ENCODE measurements around the gene DPYD.

DPYD gene

DNA sequence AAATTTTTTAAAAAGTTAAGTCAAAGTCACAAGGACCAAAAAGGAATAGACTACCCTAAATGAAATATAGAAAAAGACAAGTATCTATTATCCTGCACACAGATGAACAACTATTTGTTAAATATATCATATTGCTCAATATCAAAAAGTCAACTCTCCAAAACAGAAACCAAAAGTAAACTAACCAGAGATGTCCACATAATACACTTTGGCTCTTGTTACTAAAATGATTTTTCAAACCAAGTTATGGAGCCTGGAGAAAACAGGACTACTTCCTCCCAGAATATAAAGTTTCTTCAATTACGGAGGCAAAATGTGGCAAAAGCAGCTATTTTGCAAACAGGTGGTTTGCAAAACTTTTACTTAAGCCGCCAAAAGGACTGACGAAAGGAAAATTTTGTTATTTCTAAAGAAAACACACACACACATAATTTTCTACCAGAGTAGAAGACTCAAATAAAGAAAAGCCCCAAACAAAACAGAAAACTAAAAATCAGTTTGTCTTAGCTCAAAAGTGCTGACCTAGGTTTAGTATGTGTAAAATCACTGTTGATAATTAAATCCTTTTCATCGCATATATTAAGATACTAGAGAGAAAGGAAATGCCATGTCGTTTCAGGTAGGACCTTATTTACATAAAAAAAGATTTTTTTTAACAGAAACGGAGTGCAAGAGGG lies 1.1 kb downstream of the DPYD start:
- H3K4me3 ChIP-seq (ENCODE audit: low read length) = peak overlapping the region; percentile 71
- no peak for TF ChIP-seq ZNF274 (IDR thresholded peaks at IDR 0.05; ENCODE audit: low read depth, low read length)

DNA sequence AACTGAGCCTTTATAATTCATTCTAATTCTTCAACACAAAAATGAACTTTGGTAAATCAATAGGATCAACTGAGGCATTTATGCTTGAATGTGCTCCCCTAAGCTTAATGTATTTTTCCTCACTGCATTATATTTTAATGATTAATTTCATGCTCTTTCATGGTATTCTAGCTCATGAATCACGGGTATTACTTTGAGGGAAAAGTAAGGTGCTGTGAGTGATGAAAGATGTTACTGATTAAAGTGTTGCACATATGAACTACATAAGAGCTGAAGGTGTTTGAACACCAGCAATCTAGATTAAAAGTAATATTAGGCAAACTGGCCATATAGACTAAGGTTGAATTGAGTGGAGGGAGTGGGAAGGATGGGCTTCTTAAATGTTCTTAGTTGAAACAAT lies 1.9 kb downstream of the DPYD start:
- no peak for TF ChIP-seq ZNF274 (IDR thresholded peaks at IDR 0.05; ENCODE audit: low read depth, low read length)
- H3K4me3 ChIP-seq (ENCODE audit: low read length) = peak overlapping the region; percentile 71; the same call in 1 of the 2 replicates

DNA sequence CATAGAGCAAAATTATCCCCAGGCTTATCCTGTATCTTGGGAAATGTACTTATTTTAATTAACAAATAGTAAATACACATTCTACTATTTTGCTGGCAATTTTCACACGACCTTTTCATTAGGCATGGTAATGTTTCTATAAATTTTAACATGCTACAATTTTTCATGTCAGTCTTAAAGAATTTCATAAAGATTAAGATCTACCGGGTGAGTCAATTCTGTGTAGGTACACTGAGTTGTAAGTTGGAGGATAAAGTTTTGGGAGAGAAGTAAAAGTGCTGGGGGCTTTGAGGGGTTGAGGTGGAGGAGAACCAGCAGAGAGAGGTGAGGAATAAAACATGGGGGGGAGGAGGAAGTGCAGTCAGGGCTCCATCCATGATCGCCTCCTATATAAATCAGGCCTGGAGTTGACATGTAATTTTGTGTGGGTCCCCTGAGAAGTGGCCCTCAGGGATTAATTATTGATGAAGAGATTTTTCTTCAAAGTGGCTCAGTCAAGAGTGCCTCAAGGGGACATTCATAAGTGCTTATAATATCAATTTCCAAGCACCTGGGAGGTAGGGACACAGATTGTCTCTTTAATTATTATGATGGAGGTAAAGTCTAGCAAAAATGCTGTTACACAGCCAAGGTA lies 7.2 kb downstream of the DPYD start:
- TF ChIP-seq ZNF274 (IDR thresholded peaks at IDR 0.05; ENCODE audit: low read depth, low read length) = no peak
- no peak overlapping the region for H3K4me3 ChIP-seq (ENCODE audit: low read length)

DNA sequence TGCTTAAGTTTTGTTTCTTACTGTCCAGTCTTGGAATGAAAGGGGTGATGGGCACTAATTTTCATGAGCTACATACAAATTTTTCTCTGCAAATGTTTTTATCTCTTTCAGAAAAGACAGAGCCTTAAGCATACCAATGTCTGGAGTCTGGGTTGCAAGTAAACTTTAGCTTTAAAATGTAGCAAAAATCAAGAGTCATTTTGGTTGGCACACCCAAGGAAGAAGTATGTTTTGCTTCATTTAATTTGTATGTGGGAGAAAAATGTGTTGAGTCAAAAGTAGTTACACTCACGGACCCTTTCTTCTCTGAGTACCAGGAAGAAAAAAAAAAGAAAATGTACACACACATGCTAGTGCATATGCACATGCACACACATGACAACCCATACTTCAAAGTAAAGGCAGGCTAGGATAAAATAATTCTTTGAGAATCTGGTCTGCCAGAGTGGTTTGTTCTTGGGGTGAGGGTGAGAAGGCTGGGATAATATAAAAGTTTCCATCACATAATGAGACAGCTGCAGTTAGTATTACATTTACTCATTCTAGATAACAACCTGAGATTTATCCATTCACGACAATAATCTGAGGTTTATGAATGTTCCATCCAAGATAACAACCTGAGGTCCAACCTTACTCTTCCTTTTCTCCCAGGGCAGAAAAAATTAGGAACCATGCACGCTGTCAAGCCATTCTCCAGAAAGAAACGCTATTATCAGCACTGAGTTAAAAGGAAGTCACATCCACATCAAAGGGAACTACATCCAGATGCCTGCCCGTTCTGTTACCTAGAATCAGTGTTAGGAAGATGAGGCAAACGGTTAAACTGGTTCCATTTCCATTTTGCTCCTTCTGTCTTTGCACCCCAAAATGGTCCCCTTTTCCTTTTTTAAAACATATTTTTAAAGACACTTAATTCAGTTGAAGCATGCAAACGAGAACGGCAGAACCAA lies 9.3 kb downstream of the DPYD start:
- no peak overlapping the region for H3K4me3 ChIP-seq (ENCODE audit: low read length)
- no peak for TF ChIP-seq ZNF274 (IDR thresholded peaks at IDR 0.05; ENCODE audit: low read depth, low read length)

DNA sequence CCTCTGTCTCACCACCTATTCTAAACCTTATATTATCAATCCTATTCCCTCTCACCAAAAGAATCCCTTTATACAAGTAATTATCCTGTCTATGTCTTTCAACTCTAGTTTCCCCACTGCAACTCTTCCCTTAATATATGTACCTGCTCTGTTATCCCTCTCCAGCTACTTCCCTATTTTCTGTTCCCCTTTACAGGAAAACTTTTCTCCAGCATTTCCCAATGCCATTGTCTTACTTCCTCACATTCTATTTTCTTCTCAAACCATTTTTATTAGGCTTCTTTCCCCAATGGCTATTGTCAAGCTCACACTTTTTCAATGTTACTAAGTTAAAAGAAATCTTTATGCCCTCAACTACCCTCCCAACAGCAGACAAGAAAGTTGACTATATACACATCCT lies 11.6 kb downstream of the DPYD start:
- no peak overlapping the region for H3K4me3 ChIP-seq (ENCODE audit: low read length)
- no peak for TF ChIP-seq ZNF274 (IDR thresholded peaks at IDR 0.05; ENCODE audit: low read depth, low read length)

DNA sequence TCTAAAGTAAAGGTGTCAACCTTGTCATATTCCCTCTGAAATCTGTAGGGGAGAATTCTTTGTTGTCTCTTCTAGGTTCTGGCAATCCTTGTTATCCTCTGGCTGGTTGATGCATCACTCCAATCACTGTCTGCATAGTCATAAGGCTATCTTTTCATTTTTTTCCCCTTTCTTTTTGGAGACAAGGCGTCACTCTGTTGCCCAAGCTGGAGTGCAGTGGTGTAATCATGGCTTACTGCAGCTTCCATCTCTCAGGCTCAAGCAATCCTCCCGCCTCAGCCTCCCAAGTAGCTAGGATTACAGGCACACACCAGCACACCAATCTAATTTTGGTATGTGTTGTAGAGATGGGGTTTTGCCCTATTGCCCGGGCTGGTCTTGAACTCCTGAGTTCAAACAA lies 12.9 kb downstream of the DPYD start:
- no peak overlapping the region for H3K4me3 ChIP-seq (ENCODE audit: low read length)
- no peak for TF ChIP-seq ZNF274 (IDR thresholded peaks at IDR 0.05; ENCODE audit: low read depth, low read length)

DNA sequence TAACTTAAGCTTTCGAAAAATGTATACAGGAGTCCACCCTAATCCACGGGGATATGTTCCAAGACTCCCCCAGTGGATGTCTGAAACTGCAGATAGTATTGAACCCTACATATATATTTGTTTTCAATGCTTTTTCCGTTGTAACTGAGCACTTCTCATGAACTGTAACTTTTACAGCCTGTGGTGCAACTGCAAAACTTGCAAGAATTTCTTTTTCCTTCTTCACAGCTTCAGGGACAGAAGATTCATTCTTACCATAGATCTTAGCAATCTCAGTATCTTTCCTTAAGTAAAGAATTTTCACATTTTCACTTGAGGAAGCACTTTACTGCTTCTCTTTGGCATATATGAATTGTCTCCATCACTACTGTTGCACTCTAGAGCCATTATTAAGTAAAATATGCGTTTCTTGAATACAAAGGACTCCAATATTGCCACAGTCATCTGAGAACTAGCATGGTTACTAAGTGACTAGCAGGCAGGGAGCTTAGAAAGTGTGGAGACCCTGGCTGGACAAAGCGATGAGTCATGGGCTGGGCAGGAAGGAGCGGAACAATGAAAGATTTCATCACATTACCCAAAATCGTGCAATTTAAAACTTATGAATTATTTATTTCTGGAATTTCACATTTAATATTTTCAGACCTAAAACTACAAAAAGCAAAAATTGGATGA lies 14.1 kb downstream of the DPYD start:
- H3K4me3 ChIP-seq (ENCODE audit: low read length) = no peak overlapping the region
- no peak for TF ChIP-seq ZNF274 (IDR thresholded peaks at IDR 0.05; ENCODE audit: low read depth, low read length)

DNA sequence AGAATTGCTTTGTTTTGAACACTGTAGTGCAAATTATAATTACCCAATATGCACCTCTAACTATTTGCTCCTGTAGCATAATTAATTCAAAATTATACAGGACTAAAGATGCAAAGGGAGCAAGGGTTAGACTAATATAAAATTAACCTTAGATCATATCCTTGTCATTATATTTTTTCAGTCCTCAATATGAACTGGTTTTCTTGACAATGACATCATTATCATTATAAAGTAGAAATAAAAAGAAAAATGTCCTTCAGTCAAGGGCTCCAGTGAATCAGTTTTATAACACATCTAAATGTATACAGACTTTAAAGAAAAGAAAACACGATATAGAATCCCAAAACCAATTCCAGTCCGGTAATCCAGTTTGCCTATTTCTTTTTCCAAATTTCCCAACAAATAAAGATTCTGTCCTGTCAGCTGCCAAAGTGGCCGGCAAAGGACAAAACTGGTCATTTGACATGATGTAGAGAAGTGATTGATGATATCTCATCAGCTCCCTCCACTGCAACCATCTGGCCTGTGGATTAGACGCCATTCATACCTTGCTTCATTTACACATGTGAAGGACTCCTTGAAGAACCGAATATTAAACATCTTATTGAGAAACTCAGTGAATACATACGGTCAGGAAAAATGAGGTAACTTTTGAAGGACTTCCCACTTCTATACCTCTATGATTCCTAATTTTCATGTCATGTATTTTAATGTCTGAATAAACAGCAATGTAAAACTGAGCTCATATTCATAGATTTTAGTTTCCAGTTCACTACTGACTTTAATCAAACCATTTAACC lies 15.5 kb downstream of the DPYD start:
- no peak for TF ChIP-seq ZNF274 (IDR thresholded peaks at IDR 0.05; ENCODE audit: low read depth, low read length)
- no peak overlapping the region for H3K4me3 ChIP-seq (ENCODE audit: low read length)

DNA sequence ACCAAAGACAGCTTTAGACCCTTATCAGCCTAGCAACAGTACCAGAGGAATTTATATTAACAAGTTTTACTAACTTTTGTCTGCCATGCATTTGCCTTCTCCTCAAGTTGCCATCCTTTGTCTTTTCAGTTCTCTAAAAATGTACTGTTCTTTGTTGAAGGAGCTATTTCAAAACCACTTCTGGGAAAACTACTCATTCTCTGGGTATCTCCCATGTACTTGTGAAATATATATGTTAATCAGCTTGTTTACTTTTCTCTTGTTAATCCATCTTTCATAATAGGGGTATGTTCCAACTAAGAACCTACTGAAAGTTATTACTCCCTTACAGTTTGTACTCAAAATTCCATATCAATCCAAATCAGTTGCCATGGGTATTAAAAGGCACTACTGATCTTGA lies 16.3 kb downstream of the DPYD start:
- H3K4me3 ChIP-seq (ENCODE audit: low read length) = no peak overlapping the region
- TF ChIP-seq ZNF274 (IDR thresholded peaks at IDR 0.05; ENCODE audit: low read depth, low read length) = no peak

DNA sequence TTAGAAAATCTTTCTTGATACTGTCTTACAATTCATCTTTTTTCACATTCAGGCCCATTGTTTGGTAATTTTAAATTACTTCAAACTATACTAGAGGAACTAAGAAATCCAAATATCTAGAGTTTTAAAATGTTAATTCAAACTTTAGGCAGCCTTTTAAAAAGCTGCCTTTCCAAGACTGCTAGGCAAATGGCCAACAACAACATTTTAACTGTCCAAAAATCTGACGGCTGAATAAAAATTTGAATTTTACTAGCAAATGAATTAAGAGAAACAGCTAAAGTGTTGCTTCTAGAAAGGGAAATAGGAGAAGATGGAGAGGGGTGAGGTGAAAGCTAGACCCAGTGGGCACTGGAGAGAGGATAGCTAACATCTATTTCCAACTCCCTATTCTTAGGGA lies 17.2 kb downstream of the DPYD start:
- no peak for TF ChIP-seq ZNF274 (IDR thresholded peaks at IDR 0.05; ENCODE audit: low read depth, low read length)
- no peak overlapping the region for H3K4me3 ChIP-seq (ENCODE audit: low read length)

DNA sequence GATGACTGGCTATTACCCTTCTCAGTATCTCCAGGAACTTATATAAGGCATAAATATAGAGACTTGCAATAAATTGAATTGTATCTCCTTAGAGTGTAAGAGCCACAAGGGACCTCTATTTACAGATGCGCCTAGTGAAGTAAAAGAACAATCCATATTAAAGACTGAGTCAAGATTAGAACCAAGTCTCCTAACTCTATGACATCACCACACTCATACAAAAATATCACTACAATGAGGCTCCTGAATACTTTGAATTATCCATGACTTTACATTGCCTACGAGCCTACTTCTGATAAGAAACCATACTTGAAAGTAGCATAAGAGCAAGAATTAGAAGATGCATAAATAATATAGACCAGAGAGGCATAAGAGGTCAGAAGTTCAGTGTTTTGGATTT lies 18.8 kb downstream of the DPYD start:
- no peak overlapping the region for H3K4me3 ChIP-seq (ENCODE audit: low read length)
- TF ChIP-seq ZNF274 (IDR thresholded peaks at IDR 0.05; ENCODE audit: low read depth, low read length) = no peak

DNA sequence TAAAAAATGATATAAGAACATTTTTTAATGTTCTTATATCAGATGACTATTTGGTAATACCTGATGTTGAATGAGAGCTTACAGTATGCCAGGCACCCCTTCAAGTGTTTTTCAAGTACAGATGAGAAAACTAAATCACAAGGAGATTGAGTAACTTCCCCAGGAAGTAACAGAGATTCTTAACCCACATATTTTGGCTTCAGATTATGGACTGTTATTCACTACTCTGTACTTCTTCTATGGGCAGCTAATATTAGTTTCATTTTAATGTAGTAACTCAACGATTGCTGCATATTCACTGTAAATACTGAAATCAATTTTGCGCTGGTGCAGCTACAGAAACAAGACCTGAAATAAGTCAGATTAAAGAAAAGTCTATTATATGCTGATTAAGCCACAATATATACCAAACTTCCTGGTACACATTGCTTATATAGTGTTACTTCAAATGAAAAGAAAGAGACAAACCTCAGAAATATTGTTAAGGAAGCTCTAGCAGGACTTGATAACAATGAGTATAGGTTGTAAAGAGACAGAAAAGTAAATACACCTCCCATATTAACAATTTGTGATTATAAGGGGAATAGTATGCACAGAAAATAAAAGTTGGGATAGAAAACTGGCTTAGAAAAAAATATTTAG lies 19.7 kb downstream of the DPYD start:
- no peak for TF ChIP-seq ZNF274 (IDR thresholded peaks at IDR 0.05; ENCODE audit: low read depth, low read length)
- H3K4me3 ChIP-seq (ENCODE audit: low read length) = no peak overlapping the region

DNA sequence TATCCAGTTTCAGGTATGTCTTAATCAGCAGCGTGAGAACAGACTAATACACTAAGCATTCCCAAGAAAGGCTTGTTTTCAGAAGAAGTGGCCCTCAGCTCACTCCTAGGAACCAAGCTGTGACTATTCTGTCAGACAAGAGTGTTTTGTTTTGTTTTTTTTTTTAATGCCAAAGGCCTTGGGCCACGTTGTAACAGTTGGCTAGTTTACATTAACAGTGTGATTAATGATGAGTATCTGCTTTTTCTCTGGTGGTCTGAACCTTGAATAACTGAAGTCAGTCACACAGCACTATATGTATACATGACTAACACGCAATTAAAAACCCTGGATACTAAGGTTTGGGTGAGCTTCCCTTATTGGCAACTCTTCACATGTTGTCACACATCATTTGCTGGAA lies 21.9 kb downstream of the DPYD start:
- no peak overlapping the region for H3K4me3 ChIP-seq (ENCODE audit: low read length)
- TF ChIP-seq ZNF274 (IDR thresholded peaks at IDR 0.05; ENCODE audit: low read depth, low read length) = no peak

Measured in GM08714 (cell line).